DOHH2 (cell line): Measurements from ENCODE around the gene SDR42E1.
"Not testable (repeated sequence)": the region's sequence is repeated elsewhere in the genome, so short reads cannot be mapped to it uniquely, and the experiment has no call there.

Experiments used
- H3F3A ChIP-seq: fragments of 200-600 bp; sonication (generic), shearing (Covaris generic); 2 replicates; pipeline ENCODE4 v1.6.0; 2016; ENCODE audit warnings: antibody characterized with exemption, mild to moderate bottlenecking; ENCODE audit not compliant: control insufficient read depth, insufficient read depth
- H3K27ac ChIP-seq: fragments of 200-600 bp; sonication (generic); 2 replicates; pipeline ENCODE4 v1.5.1; 2014; ENCODE audit warnings: low read depth, mild to moderate bottlenecking, low read length, moderate library complexity
- H3K27me3 ChIP-seq: fragments of 200-600 bp; sonication (generic); 2 replicates; pipeline ENCODE4 v1.6.1; 2014; ENCODE audit warnings: mild to moderate bottlenecking, low read length, mixed read lengths; ENCODE audit not compliant: control insufficient read depth
- H3K36me3 ChIP-seq: fragments of 200-600 bp; sonication (generic); 2 replicates; pipeline ENCODE4 v1.6.1; 2014; ENCODE audit warnings: mild to moderate bottlenecking, low read length, moderate library complexity, mixed read lengths; ENCODE audit not compliant: control insufficient read depth
- H3K4me1 ChIP-seq: fragments of 200-600 bp; sonication (generic); 2 replicates; pipeline ENCODE4 v1.6.1; 2014; ENCODE audit warnings: mild to moderate bottlenecking, low read length, mixed read lengths; ENCODE audit not compliant: control insufficient read depth
- H3K4me2 ChIP-seq: fragments of 200-600 bp; sonication (generic); 2 replicates; pipeline ENCODE4 v1.6.0; 2014; ENCODE audit warnings: mild to moderate bottlenecking, low read length, moderate library complexity
- H3K4me3 ChIP-seq: fragments of 200-600 bp; sonication (generic); 2 replicates; pipeline ENCODE4 v1.5.1; 2014; ENCODE audit warnings: mild to moderate bottlenecking, low read length, mixed read lengths
- H3K79me2 ChIP-seq: fragments of 200-600 bp; sonication (generic); 2 replicates; pipeline ENCODE4 v1.6.1; 2014; ENCODE audit warnings: mild to moderate bottlenecking, low read length, mixed read lengths; ENCODE audit not compliant: control insufficient read depth
- H3K9me2 ChIP-seq: fragments of 200-600 bp; sonication (generic); replicated peaks from 2 replicates; pipeline ENCODE4 v1.6.1; 2014; ENCODE audit warnings: mild to moderate bottlenecking, low read length, mixed read lengths; ENCODE audit not compliant: control insufficient read depth
- H3K9me3 ChIP-seq: fragments of 200-600 bp; sonication (generic); 2 replicates; pipeline ENCODE4 v1.6.1; 2014; ENCODE audit warnings: antibody characterized with exemption, low read length, mixed read lengths; ENCODE audit not compliant: control insufficient read depth, insufficient read depth
- H4K20me1 ChIP-seq: fragments of 200-600 bp; sonication (generic); 2 replicates; pipeline ENCODE4 v1.6.0; 2014; ENCODE audit warnings: low read depth, mild to moderate bottlenecking, antibody characterized with exemption, low read length, moderate library complexity; ENCODE audit not compliant: control insufficient read depth, insufficient read depth
- CTCF ChIP-seq: fragments of 200-600 bp; sonication (generic); IDR thresholded peaks from one replicate; pipeline ENCODE4 v1.5.1; 2014; ENCODE audit warnings: antibody characterized with exemption, mild to moderate bottlenecking, low read depth, low read length; ENCODE audit not compliant: poor library complexity, severe bottlenecking
- EZH2phosphoT487 ChIP-seq: fragments of 200-600 bp; sonication (generic); IDR thresholded peaks from 2 replicates; pipeline ENCODE4 v1.6.1; 2017; ENCODE audit warnings: borderline replicate concordance, mild to moderate bottlenecking, antibody characterized with exemption, low read length, moderate library complexity, mixed read lengths

SDR42E1 gene

GRCh38 chr16:82016263-82016662 lies 5.0 kb upstream of the SDR42E1 start:
- Histone ChIP-seq H3K36me3 (no peaks in the 10 kb centered on the region), H3K9me2 (no peaks in the 10 kb centered on the region), H3K9me3 (no peaks in the 10 kb centered on the region), H3F3A (no peaks in the 10 kb centered on the region), H3K4me1 (peaks cover 5% of the 10 kb centered on the region; the same call in 1 of the 2 replicates), H3K79me2 (no peaks in the 10 kb centered on the region), H3K4me3 (no peak overlapping the region), H3K27ac (no peak overlapping the region), H3K27me3 (peaks cover 23% of the 10 kb centered on the region; the same call in 1 of the 2 replicates), H3K4me2 (no peak overlapping the region), H4K20me1 (no peaks in the 10 kb centered on the region)
- peak; percentile 38 for TF ChIP-seq CTCF
- no peak for TF ChIP-seq EZH2phosphoT487

GRCh38 chr16:82013139-82013538 lies 1.9 kb upstream of the SDR42E1 start:
- H3F3A ChIP-seq, result no peaks in the 10 kb centered on the region
- peaks cover 17% of the 10 kb centered on the region for H3K9me3 ChIP-seq
- peaks cover 10% of the 10 kb centered on the region; the same call in 1 of the 2 replicates for H3K27me3 ChIP-seq
- no peak overlapping the region for H3K4me2 ChIP-seq
- no peaks in the 10 kb centered on the region for H4K20me1 ChIP-seq
- H3K4me3 ChIP-seq, result no peak overlapping the region
- H3K36me3 ChIP-seq, result peaks cover 4% of the 10 kb centered on the region; the same call in 1 of the 2 replicates
- no peaks in the 10 kb centered on the region for H3K9me2 ChIP-seq
- no peaks in the 10 kb centered on the region; the same call in 1 of the 2 replicates for H3K79me2 ChIP-seq
- no peak overlapping the region for H3K27ac ChIP-seq
- H3K4me1 ChIP-seq, result peaks cover 12% of the 10 kb centered on the region
- TF ChIP-seq EZH2phosphoT487, result no peak
- no peak for TF ChIP-seq CTCF

- no peaks in the 10 kb centered on the region for H3K9me2 ChIP-seq
- peak overlapping the region; percentile 62 for H3K4me2 ChIP-seq
- peaks cover 17% of the 10 kb centered on the region for H3K9me3 ChIP-seq
- no peak overlapping the region for H3K27ac ChIP-seq
- TF ChIP-seq EZH2phosphoT487, result no peak
- no peak for TF ChIP-seq CTCF
- no peaks in the 10 kb centered on the region; the same call in 1 of the 2 replicates for H3K79me2 ChIP-seq
- H3K4me1 ChIP-seq, result peaks cover 12% of the 10 kb centered on the region
- H3F3A ChIP-seq, result no peaks in the 10 kb centered on the region
- H3K27me3 ChIP-seq, result no peaks in the 10 kb centered on the region
- H3K4me3 ChIP-seq, result peak overlapping the region; percentile 74
- H3K36me3 ChIP-seq, result peaks cover 4% of the 10 kb centered on the region; the same call in 1 of the 2 replicates
- H4K20me1 ChIP-seq, result no peaks in the 10 kb centered on the region
Observed at GRCh38 chr16:82010649-82011048, 621 bp downstream of the SDR42E1 start.

- H4K20me1 ChIP-seq, H3K4me2 ChIP-seq: not testable (repeated sequence)
Observed at GRCh38 chr16:82009789-82010188, 1.5 kb downstream of the SDR42E1 start.

More at GRCh38 chr16:82009789-82010188, 1.5 kb downstream of the SDR42E1 start:
- H3K27me3 ChIP-seq, H3K79me2 ChIP-seq, H3K27ac ChIP-seq, H3K36me3 ChIP-seq, H3K4me3 ChIP-seq, H3K9me2 ChIP-seq, H3F3A ChIP-seq: not testable (repeated sequence)
- Histone ChIP-seq H3K4me1 (peaks cover 12% of the 10 kb centered on the region), H3K9me3 (peaks cover 17% of the 10 kb centered on the region)
